PFSK-1 (cell line): ENCODE measurements around the gene MRTO4.

Experiments
- FOXP2 ChIP-seq: optimal IDR thresholded peaks from 2 replicates; pipeline ENCODE3; 2011; ENCODE audit warnings: borderline replicate concordance, control low read depth, inconsistent platforms; ENCODE audit not compliant: insufficient read depth; ENCODE audit errors: extremely low read length, extremely low read depth
- POLR2AphosphoS5 ChIP-seq: IDR thresholded peaks from 2 replicates; pipeline ENCODE4 v1.6.1; 2012; ENCODE audit warnings: low read depth, mild to moderate bottlenecking, control low read depth, low read length, moderate library complexity
- REST ChIP-seq, 2 experiments: IDR thresholded peaks; 2 replicates each; pipeline versions ENCODE4 v1.6.1 to v1.8.0; 2011 to 2012; ENCODE audit warnings: low read depth in 2 of 2, low read length in 2 of 2, control low read depth in 1 of 2, inconsistent platforms in 1 of 2, mild to moderate bottlenecking in 1 of 2, moderate library complexity in 1 of 2; ENCODE audit not compliant: insufficient read depth in 1 of 2
- SIN3A ChIP-seq: IDR thresholded peaks from 2 replicates; pipeline ENCODE4 v1.6.1; 2012; ENCODE audit warnings: mild to moderate bottlenecking, low read length, moderate library complexity, borderline replicate concordance; ENCODE audit not compliant: insufficient read depth
- TAF1 ChIP-seq: IDR thresholded peaks from 2 replicates; pipeline ENCODE4 v1.6.1; 2012; ENCODE audit warnings: low read length, control low read depth, borderline replicate concordance; ENCODE audit not compliant: insufficient read depth

MRTO4 gene

GRCh38 chr1:19273106-19273843, 21.7 kb downstream of the MRTO4 start:
- TF ChIP-seq SIN3A (no peak), POLR2AphosphoS5 (no peak), TAF1 (no peak), REST (IDR thresholded peaks at IDR 0.05; ENCODE audit: insufficient read depth in 1 of 2, low read depth in 2 of 2, low read length in 2 of 2) (no peak), FOXP2 (no peak)

- no peak for TF ChIP-seq FOXP2
- TF ChIP-seq REST (IDR thresholded peaks at IDR 0.05; ENCODE audit: insufficient read depth in 1 of 2, low read depth in 2 of 2, low read length in 2 of 2), result no peak
- no peak for TF ChIP-seq SIN3A
- TF ChIP-seq TAF1, result no peak
- TF ChIP-seq POLR2AphosphoS5, result no peak
These were observed 23.0 kb downstream of the MRTO4 start for GRCh38 chr1:19274636-19275035.

GRCh38 chr1:19283891-19284290, 32.3 kb downstream of the MRTO4 start:
- TF ChIP-seq SIN3A, result no peak
- no peak for TF ChIP-seq REST (IDR thresholded peaks at IDR 0.05; ENCODE audit: insufficient read depth in 1 of 2, low read depth in 2 of 2, low read length in 2 of 2)
- no peak for TF ChIP-seq POLR2AphosphoS5
- TF ChIP-seq FOXP2, result no peak
- no peak for TF ChIP-seq TAF1

GRCh38 chr1:19284881-19285280, 33.3 kb downstream of the MRTO4 start:
- TF ChIP-seq REST (IDR thresholded peaks at IDR 0.05; ENCODE audit: insufficient read depth in 1 of 2, low read depth in 2 of 2, low read length in 2 of 2) (no peak), SIN3A (no peak), FOXP2 (no peak), POLR2AphosphoS5 (no peak), TAF1 (no peak)
